Lower leg skin (tissue), 4 donors: ENCODE data around the gene FAM133A. TPM values are rescaled to one million over a fixed set of nuclear protein-coding genes. Genes with fewer than 3 reads are reported as not detected.

ENCODE experiments used
- DNase-seq, 2 donors: peaks; one replicate each; pipeline ENCODE4 v3.0.0-alpha.2; 2019; ENCODE audit warnings: low spot score in 2 of 2
- H3K4me3 ChIP-seq: fragments of 200-600 bp; sonication (generic); 2 replicates; pipeline ENCODE4 v1.5.1; 2017; ENCODE audit warnings: mild to moderate bottlenecking, low read depth; ENCODE audit not compliant: poor library complexity, severe bottlenecking
- POLR2A ChIP-seq, 2 donors: fragments of 450-650 bp; IDR thresholded peaks; one replicate each; pipeline ENCODE4 v1.6.1; 2016 to 2017; ENCODE audit warnings: antibody characterized with exemption in 2 of 2, mild to moderate bottlenecking in 1 of 2, moderate library complexity in 1 of 2
- WGBS, 2 donors: methylation state at CpG; one replicate each; pipeline ENCODE4 v1.1.5; 2018; 5-methylcytosine and 5-hydroxymethylcytosine counted together
- intact Hi-C: fragments of 100-400 bp; cut with DNase I; formaldehyde crosslinking; loops from one replicate; pipeline ENCODE4 v1.15.0; 2023; ENCODE audit warnings: low total_unique reads
- total RNA-seq, 4 donors: library from RNA; depleted of rRNA; stranded (reverse); fragments of >200 nt; gene quantifications; one replicate each; pipeline ENCODE4 v1.1.0, GENCODE V29; 2016
- TF ChIP-seq, protein P1 (sequence below), 3 donors: fragments of 450-650 bp; IDR thresholded peaks; one replicate each; pipeline ENCODE4 v1.5.1; 2016; ENCODE audit warnings: antibody characterized with exemption in 3 of 3, mild to moderate bottlenecking in 3 of 3, moderate library complexity in 2 of 3

FAM133A gene
- under 1 TPM in 1 of 4 donors, not detected in 3; 0.12 TPM for total RNA-seq

GRCh38 chrX:93673869-93674271 is at the start of gene FAM133A:
TSS of gene FAM133A (plus strand) at chrX:93674206. CDS start at chrX:93709420, 35,214 bp downstream.
- DNase-seq = no peak
- TF ChIP-seq, protein P1, sequence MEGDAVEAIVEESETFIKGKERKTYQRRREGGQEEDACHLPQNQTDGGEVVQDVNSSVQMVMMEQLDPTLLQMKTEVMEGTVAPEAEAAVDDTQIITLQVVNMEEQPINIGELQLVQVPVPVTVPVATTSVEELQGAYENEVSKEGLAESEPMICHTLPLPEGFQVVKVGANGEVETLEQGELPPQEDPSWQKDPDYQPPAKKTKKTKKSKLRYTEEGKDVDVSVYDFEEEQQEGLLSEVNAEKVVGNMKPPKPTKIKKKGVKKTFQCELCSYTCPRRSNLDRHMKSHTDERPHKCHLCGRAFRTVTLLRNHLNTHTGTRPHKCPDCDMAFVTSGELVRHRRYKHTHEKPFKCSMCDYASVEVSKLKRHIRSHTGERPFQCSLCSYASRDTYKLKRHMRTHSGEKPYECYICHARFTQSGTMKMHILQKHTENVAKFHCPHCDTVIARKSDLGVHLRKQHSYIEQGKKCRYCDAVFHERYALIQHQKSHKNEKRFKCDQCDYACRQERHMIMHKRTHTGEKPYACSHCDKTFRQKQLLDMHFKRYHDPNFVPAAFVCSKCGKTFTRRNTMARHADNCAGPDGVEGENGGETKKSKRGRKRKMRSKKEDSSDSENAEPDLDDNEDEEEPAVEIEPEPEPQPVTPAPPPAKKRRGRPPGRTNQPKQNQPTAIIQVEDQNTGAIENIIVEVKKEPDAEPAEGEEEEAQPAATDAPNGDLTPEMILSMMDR (IDR thresholded peaks at IDR 0.05) = no peak
- TF ChIP-seq POLR2A (IDR thresholded peaks at IDR 0.05) = no peak
- intact Hi-C loops = no loop called here
- WGBS, 2 donors = 1 to 8% methylated on average over 11 of the region's 11 CpGs
- peak within 1 kb of the TSS; percentile 23 for H3K4me3 ChIP-seq

- DNase-seq = no peak
- no peak overlapping the region for H3K4me3 ChIP-seq
- TF ChIP-seq, protein P1 (IDR thresholded peaks at IDR 0.05) = no peak
- no peak for TF ChIP-seq POLR2A (IDR thresholded peaks at IDR 0.05)
- WGBS, 2 donors = 83 to 92% methylated on average over 2 of the region's 2 CpGs
- intact Hi-C loops = no loop called here
Observed at GRCh38 chrX:93637591-93637990, 36.4 kb upstream of the FAM133A start.

GRCh38 chrX:93649381-93649780 is 24.6 kb upstream of the FAM133A start:
- no peak for DNase-seq
- no peak for TF ChIP-seq POLR2A (IDR thresholded peaks at IDR 0.05)
- no peak overlapping the region for H3K4me3 ChIP-seq
- 70 to 88% methylated on average over 1 of the region's 1 CpG for WGBS, 2 donors
- intact Hi-C loops = no loop called here

- intact Hi-C loops = no loop called here
- 92 to 93% methylated on average over 6 to 7 of the region's 7 CpGs for WGBS, 2 donors
- no peak for TF ChIP-seq POLR2A (IDR thresholded peaks at IDR 0.05)
- TF ChIP-seq, protein P1 (IDR thresholded peaks at IDR 0.05) = no peak
- DNase-seq = no peak
- H3K4me3 ChIP-seq = no peak overlapping the region
Observed at GRCh38 chrX:93660575-93660974, 13.4 kb upstream of the FAM133A start.

- DNase-seq = peak; percentile 43 to 85
- no peak for TF ChIP-seq POLR2A (IDR thresholded peaks at IDR 0.05)
- TF ChIP-seq, protein P1 (IDR thresholded peaks at IDR 0.05) = no peak
- peak within 1 kb of the TSS; percentile 23 for H3K4me3 ChIP-seq
- intact Hi-C loops = no loop called here
- WGBS, 2 donors = 0 to 2% methylated on average over 17 to 36 of the region's 51 CpGs
Observed at GRCh38 chrX:93673056-93673868, 744 bp upstream of the FAM133A start, which contains the start of gene NAP1L3. TSS of gene NAP1L3 (minus strand) at chrX:93673578. CDS start at chrX:93673304, 274 bp downstream.

GRCh38 chrX:93695981-93696380 is 22.0 kb downstream of the FAM133A start:
- no peak for TF ChIP-seq POLR2A (IDR thresholded peaks at IDR 0.05)
- TF ChIP-seq, protein P1 (IDR thresholded peaks at IDR 0.05) = no peak
- WGBS, 2 donors = 87 to 96% methylated on average over 6 of the region's 6 CpGs
- DNase-seq = no peak
- H3K4me3 ChIP-seq = no peak overlapping the region
- intact Hi-C loops = no loop called here
